Glomerular visceral epithelial cell (primary cell): ENCODE data around the gene FLOT2.
A peak's percentile ranks its signal among the peaks of the same experiment; 100 is the strongest.
"Not testable (repeated sequence)": the region's sequence is repeated elsewhere in the genome, so short reads cannot be mapped to it uniquely, and the experiment has no call there.

Source experiments
- DNase-seq: peaks from one replicate; pipeline ENCODE4 v3.0.0-alpha.2; 2016; ENCODE audit errors: extremely low spot score

FLOT2 gene

GRCh38 chr17:28843816-28844148 is 53.8 kb downstream of the FLOT2 start:
- no peak for DNase-seq

- peak; percentile 89 for DNase-seq
Observed at GRCh38 chr17:28842282-28843012, 55.1 kb downstream of the FLOT2 start, which contains the start of gene FAM222B. Gene FAM222B (minus strand): TSS chr17:28842790. CDS start chr17:28766667, 76,123 bp downstream.

- DNase-seq = no peak
Observed at GRCh38 chr17:28841901-28842281, 55.6 kb downstream of the FLOT2 start.

GRCh38 chr17:28839221-28839620 is 58.3 kb downstream of the FLOT2 start:
- DNase-seq = no peak

GRCh38 chr17:28836541-28836940 is 61.0 kb downstream of the FLOT2 start:
- not testable (repeated sequence) for DNase-seq

- no peak for DNase-seq
Observed at GRCh38 chr17:28834420-28834819, 63.1 kb downstream of the FLOT2 start.
